Karpas-422 (cell line): ENCODE data around the gene ATP8A2. TPM values are rescaled to one million over a fixed set of nuclear protein-coding genes. Genes with fewer than 3 reads are reported as not detected.

Experiments
- DNase-seq: peaks from one replicate; pipeline ENCODE4 v3.0.0-alpha.2; 2015
- H2AFZ ChIP-seq: fragments of 200-600 bp; sonication (generic); 2 replicates; pipeline ENCODE4 v1.6.1; 2014; ENCODE audit warnings: antibody characterized with exemption, low read length, mixed read lengths
- H3K27ac ChIP-seq: fragments of 200-600 bp; sonication (generic); 2 replicates; pipeline ENCODE4 v1.5.1; 2014; ENCODE audit warnings: mild to moderate bottlenecking, low read length, moderate library complexity
- H3K27me3 ChIP-seq: fragments of 200-600 bp; sonication (generic); 2 replicates; pipeline ENCODE4 v1.6.1; 2014; ENCODE audit warnings: low read length, mixed read lengths
- H3K36me3 ChIP-seq: fragments of 200-600 bp; sonication (generic); 2 replicates; pipeline ENCODE4 v1.6.1; 2014; ENCODE audit warnings: low read length, mixed read lengths; ENCODE audit not compliant: insufficient read depth
- H3K4me1 ChIP-seq: fragments of 200-600 bp; sonication (generic); 2 replicates; pipeline ENCODE4 v1.6.1; 2014; ENCODE audit warnings: mild to moderate bottlenecking, low read length, mixed read lengths
- H3K4me2 ChIP-seq: fragments of 200-600 bp; sonication (generic); 2 replicates; pipeline ENCODE4 v1.6.1; 2014; ENCODE audit warnings: low read length, low read depth, mild to moderate bottlenecking; ENCODE audit not compliant: poor library complexity, severe bottlenecking
- H3K4me3 ChIP-seq: fragments of 200-600 bp; sonication (generic); 2 replicates; pipeline ENCODE4 v1.5.1; 2014; ENCODE audit warnings: mild to moderate bottlenecking, antibody characterized with exemption, low read length, mixed read lengths
- H3K79me2 ChIP-seq: fragments of 200-600 bp; sonication (generic); 2 replicates; pipeline ENCODE4 v1.6.1; 2014; ENCODE audit warnings: mild to moderate bottlenecking, low read length, mixed read lengths
- H3K9ac ChIP-seq: fragments of 200-600 bp; sonication (generic); 2 replicates; pipeline ENCODE4 v1.6.0; 2014; ENCODE audit warnings: low read length
- H3K9me2 ChIP-seq: fragments of 200-600 bp; sonication (generic), shearing (Covaris generic); replicated peaks from 2 replicates; pipeline ENCODE4 v1.6.0; 2014; ENCODE audit warnings: mild to moderate bottlenecking, low read length, moderate library complexity; ENCODE audit not compliant: insufficient read depth
- H3K9me3 ChIP-seq: fragments of 300-700, 200-600 bp; sonication (generic); 2 replicates; pipeline ENCODE4 v1.6.1; 2014; ENCODE audit warnings: low read length, mixed read lengths
- H4K20me1 ChIP-seq: fragments of 200-600 bp; sonication (generic); 2 replicates; pipeline ENCODE4 v1.6.1; 2014; ENCODE audit warnings: mild to moderate bottlenecking, antibody characterized with exemption, low read length, low read depth; ENCODE audit not compliant: insufficient read depth
- total RNA-seq: library from RNA; depleted of rRNA; stranded (reverse); fragments of >200 nt; shearing (Covaris generic); gene quantifications from 2 replicates; pipeline ENCODE4 v1.2.3, GENCODE V29; 2014; ENCODE audit warnings: low replicate concordance

Gene ATP8A2
- total RNA-seq, 1 experiment from 2014 or later = not detected

DNA sequence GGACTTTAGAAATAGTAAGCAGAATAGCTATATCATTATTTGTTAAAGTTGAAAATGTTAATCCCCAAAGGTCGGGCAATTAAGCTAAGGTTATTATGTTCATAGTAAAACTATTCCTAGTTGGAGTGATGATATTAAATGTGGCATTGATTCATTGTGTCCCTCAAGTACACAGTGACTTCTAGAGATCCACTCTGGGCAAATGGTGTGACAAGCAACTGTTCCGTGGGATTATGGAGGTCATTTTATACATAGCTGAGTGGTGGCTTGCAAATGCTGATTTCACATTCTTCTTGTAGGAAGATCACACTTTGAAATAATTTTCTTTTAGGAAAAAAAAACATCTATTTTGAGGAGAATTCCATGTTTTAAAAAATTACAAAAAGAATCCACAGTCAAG is 317.8 kb downstream of the ATP8A2 start:
- Histone ChIP-seq H3K9ac (no peak overlapping the region), H3K4me3 (no peak overlapping the region), H3K36me3 (no peaks in the 10 kb centered on the region), H3K9me3 (no peaks in the 10 kb centered on the region), H2AFZ (no peak overlapping the region), H3K9me2 (no peaks in the 10 kb centered on the region), H3K27ac (no peak overlapping the region), H3K27me3 (no peaks in the 10 kb centered on the region), H3K79me2 (no peaks in the 10 kb centered on the region), H3K4me1 (no peaks in the 10 kb centered on the region), H3K4me2 (no peak overlapping the region), H4K20me1 (no peaks in the 10 kb centered on the region)
- no peak for DNase-seq

DNA sequence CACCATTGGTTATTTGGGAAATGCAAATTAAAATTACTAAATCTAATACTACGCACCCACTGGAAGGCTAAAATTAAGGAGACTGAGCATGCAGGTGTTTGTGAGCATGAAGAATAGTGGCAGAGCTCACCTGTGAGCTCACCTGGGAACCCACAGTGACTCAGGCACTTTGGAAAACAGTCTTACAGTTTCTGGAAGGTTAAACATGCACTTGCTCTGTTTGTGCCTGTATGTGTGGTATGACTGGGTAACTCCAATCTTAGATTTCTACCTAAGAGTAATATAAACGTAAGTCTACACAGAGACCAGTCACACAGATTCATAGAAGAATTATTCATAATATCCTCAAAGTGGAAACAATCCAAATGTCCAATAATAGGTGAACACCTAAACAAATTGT is 318.8 kb downstream of the ATP8A2 start:
- no peak overlapping the region for H3K4me2 ChIP-seq
- H3K9me3 ChIP-seq = no peaks in the 10 kb centered on the region
- H3K27me3 ChIP-seq = no peaks in the 10 kb centered on the region
- no peaks in the 10 kb centered on the region for H3K36me3 ChIP-seq
- H4K20me1 ChIP-seq = no peaks in the 10 kb centered on the region
- no peak for DNase-seq
- no peak overlapping the region for H2AFZ ChIP-seq
- no peaks in the 10 kb centered on the region for H3K9me2 ChIP-seq
- no peaks in the 10 kb centered on the region for H3K4me1 ChIP-seq
- H3K79me2 ChIP-seq = no peaks in the 10 kb centered on the region
- no peak overlapping the region for H3K27ac ChIP-seq
- no peak overlapping the region for H3K4me3 ChIP-seq
- H3K9ac ChIP-seq = no peak overlapping the region

DNA sequence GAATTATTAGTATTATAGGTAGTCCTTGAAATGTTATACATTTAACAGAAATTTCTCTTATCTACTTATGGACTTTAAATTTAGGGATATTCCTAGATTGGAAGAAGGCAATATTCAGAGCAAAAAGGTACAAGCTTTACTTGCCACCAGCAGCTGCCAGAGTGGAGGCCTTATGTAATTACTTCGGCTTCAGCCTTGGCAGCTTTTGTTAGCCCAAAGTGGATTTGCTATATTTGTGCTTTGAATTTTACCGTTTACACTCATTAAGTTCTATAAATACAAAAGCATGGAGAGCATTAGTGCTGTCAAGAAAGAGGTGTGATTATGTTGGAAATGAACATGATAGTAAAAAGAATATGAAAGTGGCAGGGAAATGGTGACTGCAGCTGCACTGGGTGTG is 319.9 kb downstream of the ATP8A2 start:
- no peaks in the 10 kb centered on the region for H3K79me2 ChIP-seq

DNA sequence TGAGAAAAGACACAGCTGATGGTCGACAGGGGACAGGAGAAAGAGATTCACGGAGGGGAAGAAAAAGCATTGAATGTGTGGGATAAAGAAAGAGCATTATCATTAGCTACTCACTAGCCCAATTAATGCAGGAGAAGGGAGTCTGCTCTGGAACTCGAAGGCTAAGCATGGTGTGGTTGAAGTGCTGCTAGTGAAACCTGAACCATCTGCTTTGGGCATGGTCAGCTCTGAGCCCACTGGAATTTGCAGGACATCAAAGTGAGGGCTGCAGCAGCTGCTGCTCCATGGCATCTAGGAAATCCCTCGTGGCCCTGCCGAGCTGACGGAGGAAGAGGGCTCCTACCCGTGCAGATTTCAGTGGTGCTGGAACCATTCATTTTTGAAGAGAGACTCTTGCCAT is 320.3 kb downstream of the ATP8A2 start:
- H2AFZ ChIP-seq = no peak overlapping the region
- no peaks in the 10 kb centered on the region for H3K9me2 ChIP-seq
- no peaks in the 10 kb centered on the region for H3K9me3 ChIP-seq
- H3K36me3 ChIP-seq = no peaks in the 10 kb centered on the region
- H4K20me1 ChIP-seq = no peaks in the 10 kb centered on the region
- H3K27me3 ChIP-seq = no peaks in the 10 kb centered on the region
- H3K4me2 ChIP-seq = no peak overlapping the region
- no peak overlapping the region for H3K27ac ChIP-seq
- no peak for DNase-seq
- no peak overlapping the region for H3K4me3 ChIP-seq
- H3K79me2 ChIP-seq = no peaks in the 10 kb centered on the region
- no peak overlapping the region for H3K9ac ChIP-seq
- no peaks in the 10 kb centered on the region for H3K4me1 ChIP-seq

More for the DNA sequence above, 319.9 kb downstream of the ATP8A2 start:
- no peaks in the 10 kb centered on the region for H3K4me1 ChIP-seq
- no peak for DNase-seq
- H3K27ac ChIP-seq = no peak overlapping the region
- H3K27me3 ChIP-seq = no peaks in the 10 kb centered on the region
- H2AFZ ChIP-seq = no peak overlapping the region
- no peaks in the 10 kb centered on the region for H3K9me3 ChIP-seq
- no peaks in the 10 kb centered on the region for H3K9me2 ChIP-seq
- H3K4me3 ChIP-seq = no peak overlapping the region
- H4K20me1 ChIP-seq = no peaks in the 10 kb centered on the region
- H3K36me3 ChIP-seq = no peaks in the 10 kb centered on the region
- no peak overlapping the region for H3K9ac ChIP-seq
- no peak overlapping the region for H3K4me2 ChIP-seq

DNA sequence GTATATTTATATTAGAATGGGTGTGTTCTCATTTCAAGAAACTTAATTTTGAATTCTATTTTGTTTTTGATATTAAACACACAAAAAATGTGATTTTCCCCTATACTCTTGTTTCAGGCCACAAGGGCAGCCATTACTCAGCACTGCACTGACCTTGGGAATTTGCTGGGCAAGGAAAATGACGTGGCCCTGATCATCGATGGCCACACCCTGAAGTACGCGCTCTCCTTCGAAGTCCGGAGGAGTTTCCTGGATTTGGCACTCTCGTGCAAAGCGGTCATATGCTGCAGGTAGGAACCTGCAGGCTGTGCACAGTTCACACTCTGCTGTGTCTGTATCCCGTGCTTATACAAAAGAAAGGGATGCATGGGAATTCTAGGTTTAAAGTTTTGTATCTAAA is 327.3 kb downstream of the ATP8A2 start:
- Histone ChIP-seq H3K4me3 (no peak overlapping the region), H3K9me2 (no peaks in the 10 kb centered on the region), H3K27me3 (no peaks in the 10 kb centered on the region)

DNA sequence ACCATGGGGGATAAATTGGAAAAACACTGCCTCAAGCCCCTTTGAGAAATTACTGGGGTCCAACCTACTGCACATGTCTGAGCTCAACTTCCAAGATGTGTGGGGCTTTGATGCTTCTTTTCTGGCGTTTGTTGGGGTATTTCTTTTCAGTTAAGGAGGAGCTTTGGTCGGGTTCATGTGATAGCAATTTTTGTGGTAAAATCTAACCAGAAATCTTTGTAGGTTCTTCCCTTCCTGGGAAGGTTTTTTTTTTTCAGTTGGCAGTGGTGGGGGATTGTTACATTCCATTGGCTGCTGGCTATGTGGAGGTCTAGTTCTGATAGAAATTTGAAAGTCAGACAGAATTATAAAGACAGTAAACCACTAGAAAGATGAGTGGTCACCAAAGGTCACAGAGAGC is 327.8 kb downstream of the ATP8A2 start:
- no peak for DNase-seq
- Histone ChIP-seq H3K9ac (no peak overlapping the region), H3K27ac (no peak overlapping the region), H2AFZ (no peak overlapping the region), H3K9me3 (no peaks in the 10 kb centered on the region), H3K4me1 (no peaks in the 10 kb centered on the region), H3K4me3 (no peak overlapping the region), H3K9me2 (no peaks in the 10 kb centered on the region), H3K27me3 (no peaks in the 10 kb centered on the region), H3K4me2 (no peak overlapping the region), H3K36me3 (no peaks in the 10 kb centered on the region), H3K79me2 (no peaks in the 10 kb centered on the region), H4K20me1 (no peaks in the 10 kb centered on the region)

More for the DNA sequence above, 327.3 kb downstream of the ATP8A2 start:
- Histone ChIP-seq H3K9ac (no peak overlapping the region), H3K4me2 (no peak overlapping the region), H2AFZ (no peak overlapping the region), H3K9me3 (no peaks in the 10 kb centered on the region), H4K20me1 (no peaks in the 10 kb centered on the region), H3K27ac (no peak overlapping the region), H3K4me1 (no peaks in the 10 kb centered on the region), H3K36me3 (no peaks in the 10 kb centered on the region), H3K79me2 (no peaks in the 10 kb centered on the region)
- DNase-seq = no peak

DNA sequence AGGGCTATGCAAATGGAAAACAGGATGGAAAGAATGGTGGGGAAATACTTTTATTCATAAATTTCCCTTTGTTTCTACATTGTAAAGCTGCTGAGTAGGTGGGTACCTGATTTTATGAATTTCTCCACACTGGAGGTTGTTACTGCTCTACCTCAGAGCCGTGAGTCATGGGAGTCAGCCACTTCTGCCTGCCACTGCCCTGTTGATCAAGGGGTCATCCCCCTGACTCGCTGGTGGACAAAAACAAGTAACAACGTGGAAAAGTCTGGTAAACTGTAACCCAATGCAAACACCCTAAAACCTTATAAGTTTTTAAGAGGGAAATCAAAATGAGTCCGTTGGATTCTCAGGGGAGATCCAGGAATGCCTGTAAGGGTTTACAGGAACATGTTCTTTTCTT is 329.5 kb downstream of the ATP8A2 start:
- no peak overlapping the region for H3K9ac ChIP-seq
- H2AFZ ChIP-seq = no peak overlapping the region
- no peak overlapping the region for H3K4me2 ChIP-seq
- no peaks in the 10 kb centered on the region for H3K27me3 ChIP-seq
- no peaks in the 10 kb centered on the region for H4K20me1 ChIP-seq
- no peaks in the 10 kb centered on the region for H3K36me3 ChIP-seq
- H3K4me1 ChIP-seq = no peaks in the 10 kb centered on the region
- DNase-seq = no peak
- no peaks in the 10 kb centered on the region for H3K9me2 ChIP-seq
- no peak overlapping the region for H3K27ac ChIP-seq
- no peaks in the 10 kb centered on the region for H3K79me2 ChIP-seq
- H3K9me3 ChIP-seq = no peaks in the 10 kb centered on the region
- no peak overlapping the region for H3K4me3 ChIP-seq

DNA sequence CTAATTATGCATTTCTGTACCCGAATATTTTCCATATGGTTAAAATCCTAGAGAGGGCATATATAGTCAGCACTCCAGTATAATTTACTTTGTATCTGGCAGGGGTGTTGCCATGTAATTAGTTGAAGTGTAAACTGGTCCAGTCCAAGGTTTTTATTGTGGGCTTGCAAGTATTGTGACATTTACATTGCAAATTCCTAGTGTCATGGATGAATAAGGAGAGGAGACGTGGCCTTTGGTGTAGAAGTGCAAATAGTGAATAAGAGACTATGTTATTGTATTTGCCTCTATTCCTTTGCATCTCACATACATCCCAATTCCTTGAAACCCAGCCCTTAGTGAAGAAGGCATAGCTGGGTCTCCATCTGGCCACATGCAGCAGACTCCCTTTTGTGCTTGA is 330.6 kb downstream of the ATP8A2 start:
- Histone ChIP-seq H3K9me3 (no peaks in the 10 kb centered on the region), H3K27ac (no peak overlapping the region), H3K9me2 (no peaks in the 10 kb centered on the region), H2AFZ (no peak overlapping the region), H3K27me3 (no peaks in the 10 kb centered on the region), H3K4me3 (no peak overlapping the region), H3K9ac (no peak overlapping the region), H3K4me2 (no peak overlapping the region), H3K36me3 (no peaks in the 10 kb centered on the region), H4K20me1 (no peaks in the 10 kb centered on the region), H3K4me1 (no peaks in the 10 kb centered on the region), H3K79me2 (no peaks in the 10 kb centered on the region)
- DNase-seq = no peak

DNA sequence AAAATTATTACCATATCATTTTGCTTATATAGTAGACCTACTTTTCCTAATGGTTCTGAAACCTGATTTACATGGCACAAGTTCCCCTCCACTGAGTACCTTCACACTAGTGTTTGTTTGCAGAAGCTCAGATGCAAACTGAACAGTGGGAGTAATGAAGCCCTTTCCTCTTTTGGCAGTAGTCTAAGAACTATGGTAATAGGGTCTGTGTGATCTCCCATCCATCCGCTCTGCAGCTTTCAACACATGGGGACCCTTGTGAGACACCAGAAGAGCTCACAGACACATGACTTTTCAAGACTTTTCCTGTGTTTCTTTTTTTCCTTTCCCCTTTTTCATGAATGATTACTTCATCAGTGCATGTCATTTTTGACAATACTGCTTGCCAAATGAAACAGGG is 336.0 kb downstream of the ATP8A2 start:
- H3K79me2 ChIP-seq = no peaks in the 10 kb centered on the region

More for the DNA sequence above, 336.0 kb downstream of the ATP8A2 start:
- no peaks in the 10 kb centered on the region for H4K20me1 ChIP-seq
- no peak overlapping the region for H3K9ac ChIP-seq
- H3K9me2 ChIP-seq = no peaks in the 10 kb centered on the region
- no peak overlapping the region for H3K4me2 ChIP-seq
- DNase-seq = no peak
- H3K27me3 ChIP-seq = no peaks in the 10 kb centered on the region
- no peaks in the 10 kb centered on the region for H3K9me3 ChIP-seq
- no peak overlapping the region for H2AFZ ChIP-seq
- no peak overlapping the region for H3K27ac ChIP-seq
- no peaks in the 10 kb centered on the region for H3K36me3 ChIP-seq
- H3K4me1 ChIP-seq = no peaks in the 10 kb centered on the region
- no peak overlapping the region for H3K4me3 ChIP-seq
